Dermis microvascular lymphatic vessel endothelial cell (primary cell): ENCODE measurements around the gene LPP. TPM values are rescaled to one million over a fixed set of nuclear protein-coding genes. Genes with fewer than 3 reads are reported as not detected.
"Not testable (repeated sequence)": the region's sequence is repeated elsewhere in the genome, so short reads cannot be mapped to it uniquely, and the experiment has no call there.

ENCODE experiments used
- DNase-seq, 2 donors: peaks; one replicate each; pipeline versions ENCODE4 v3.0.0 to v3.0.0-alpha.2; 2010; ENCODE audit warnings: low read depth in 2 of 2
- total RNA-seq: library from RNA; depleted of rRNA; stranded (reverse); fragments of >200 nt; gene quantifications from 2 replicates; pipeline ENCODE4 v1.2.1, GENCODE V29; 2014

The LPP gene
- total RNA-seq, 1 donor from 2014 or later: 23.1 TPM

GRCh38 chr3:188396251-188396650 is 242.3 kb downstream of the LPP start:
- no peak for DNase-seq

- no peak for DNase-seq
These were observed 242.9 kb downstream of the LPP start for GRCh38 chr3:188396900-188397299.

- DNase-seq: no peak
These were observed 244.1 kb downstream of the LPP start for GRCh38 chr3:188397766-188398705.

- no peak for DNase-seq
These were observed 246.7 kb downstream of the LPP start for GRCh38 chr3:188400494-188401243.

- DNase-seq: no peak
These were observed 247.5 kb downstream of the LPP start for GRCh38 chr3:188401244-188401993.

- no peak for DNase-seq
These were observed 248.3 kb downstream of the LPP start for GRCh38 chr3:188402229-188402628.

- no peak for DNase-seq
These were observed 249.4 kb downstream of the LPP start for GRCh38 chr3:188403404-188403803.

GRCh38 chr3:188404124-188404523 is 250.2 kb downstream of the LPP start:
- DNase-seq: no peak

- no peak for DNase-seq
These were observed 250.7 kb downstream of the LPP start for GRCh38 chr3:188404701-188405100.

- no peak for DNase-seq
These were observed 253.4 kb downstream of the LPP start for GRCh38 chr3:188407158-188407880.

GRCh38 chr3:188408831-188409230 is 254.9 kb downstream of the LPP start:
- no peak for DNase-seq

GRCh38 chr3:188411750-188412149 is 257.8 kb downstream of the LPP start:
- no peak for DNase-seq

- DNase-seq: no peak
These were observed 261.2 kb downstream of the LPP start for GRCh38 chr3:188415196-188415595.

GRCh38 chr3:188416041-188416440 is 262.1 kb downstream of the LPP start:
- DNase-seq: no peak

GRCh38 chr3:188417271-188417696 is 263.3 kb downstream of the LPP start:
- DNase-seq: no peak

GRCh38 chr3:188417766-188418165 is 263.8 kb downstream of the LPP start:
- DNase-seq: no peak

GRCh38 chr3:188421151-188421821 is 267.3 kb downstream of the LPP start:
- DNase-seq: peak in 1 of 2 donors; percentile 61

- DNase-seq: peak in 1 of 2 donors; percentile 26
These were observed 268.0 kb downstream of the LPP start for GRCh38 chr3:188421836-188422540.

- not testable (repeated sequence) for DNase-seq
These were observed 274.0 kb downstream of the LPP start for GRCh38 chr3:188427981-188428380.

- no peak for DNase-seq
These were observed 277.1 kb downstream of the LPP start for GRCh38 chr3:188431040-188431439.
